GM12873 (cell line): Measurements from ENCODE around the gene POLL.

Experiments used
- CTCF ChIP-seq: IDR thresholded peaks from 2 replicates; pipeline ENCODE4 v1.5.1; 2012; ENCODE audit warnings: low read depth, mild to moderate bottlenecking, moderate library complexity, low read length, control low read depth; ENCODE audit not compliant: insufficient read depth; ENCODE audit errors: missing control alignments

Gene POLL

DNA sequence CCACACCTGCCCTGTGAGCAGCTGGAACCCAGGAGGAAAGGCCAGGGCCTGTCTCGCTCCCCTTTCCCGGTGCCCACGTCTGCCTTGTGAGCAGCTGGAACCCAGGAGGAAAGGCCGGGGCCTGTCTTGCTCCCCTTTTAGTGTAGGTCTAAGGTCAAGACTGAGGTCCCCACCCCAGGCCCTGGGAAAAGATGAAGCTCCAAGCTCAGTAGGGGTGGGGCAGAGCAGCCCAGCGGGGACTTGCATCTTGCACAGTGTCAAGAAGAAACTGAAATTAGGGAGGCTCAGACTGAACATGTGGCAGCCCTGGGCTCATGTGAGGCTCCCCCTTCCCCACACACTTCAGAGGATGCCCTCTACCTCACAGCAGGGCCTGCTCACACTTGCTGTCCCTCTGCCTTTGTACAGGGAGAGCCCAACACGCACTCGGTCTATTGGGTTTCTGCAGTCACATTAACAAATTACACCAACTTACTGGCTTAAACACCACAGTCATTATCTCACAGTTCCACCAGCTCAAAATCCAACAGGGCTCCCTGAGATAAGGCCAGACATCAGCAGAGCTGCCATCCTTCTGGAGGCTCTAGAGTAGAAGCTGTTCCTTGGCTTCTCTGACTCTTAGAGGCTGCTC lies 12.4 kb downstream of the POLL start:
- no peak for TF ChIP-seq CTCF

DNA sequence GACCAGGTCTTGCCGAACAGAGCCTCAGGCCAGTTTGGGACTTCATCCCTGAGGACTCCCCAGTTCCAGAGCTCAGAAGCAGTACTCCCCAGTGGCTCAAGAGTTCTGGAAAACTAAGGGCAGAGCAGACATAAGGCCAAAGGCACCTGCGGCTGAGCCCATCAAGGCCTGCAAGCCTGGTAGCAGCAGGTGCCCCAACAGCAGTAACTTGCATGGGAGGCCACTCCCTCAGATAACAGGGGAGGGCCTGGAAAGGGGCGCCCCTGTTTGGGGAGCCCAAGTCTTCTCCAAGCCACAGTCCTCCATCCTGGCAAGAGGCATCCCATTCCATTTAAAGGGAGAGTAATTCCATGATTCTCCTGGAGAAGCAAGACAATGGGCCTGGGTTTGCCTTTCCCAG lies 13.0 kb downstream of the POLL start:
- TF ChIP-seq CTCF = no peak

DNA sequence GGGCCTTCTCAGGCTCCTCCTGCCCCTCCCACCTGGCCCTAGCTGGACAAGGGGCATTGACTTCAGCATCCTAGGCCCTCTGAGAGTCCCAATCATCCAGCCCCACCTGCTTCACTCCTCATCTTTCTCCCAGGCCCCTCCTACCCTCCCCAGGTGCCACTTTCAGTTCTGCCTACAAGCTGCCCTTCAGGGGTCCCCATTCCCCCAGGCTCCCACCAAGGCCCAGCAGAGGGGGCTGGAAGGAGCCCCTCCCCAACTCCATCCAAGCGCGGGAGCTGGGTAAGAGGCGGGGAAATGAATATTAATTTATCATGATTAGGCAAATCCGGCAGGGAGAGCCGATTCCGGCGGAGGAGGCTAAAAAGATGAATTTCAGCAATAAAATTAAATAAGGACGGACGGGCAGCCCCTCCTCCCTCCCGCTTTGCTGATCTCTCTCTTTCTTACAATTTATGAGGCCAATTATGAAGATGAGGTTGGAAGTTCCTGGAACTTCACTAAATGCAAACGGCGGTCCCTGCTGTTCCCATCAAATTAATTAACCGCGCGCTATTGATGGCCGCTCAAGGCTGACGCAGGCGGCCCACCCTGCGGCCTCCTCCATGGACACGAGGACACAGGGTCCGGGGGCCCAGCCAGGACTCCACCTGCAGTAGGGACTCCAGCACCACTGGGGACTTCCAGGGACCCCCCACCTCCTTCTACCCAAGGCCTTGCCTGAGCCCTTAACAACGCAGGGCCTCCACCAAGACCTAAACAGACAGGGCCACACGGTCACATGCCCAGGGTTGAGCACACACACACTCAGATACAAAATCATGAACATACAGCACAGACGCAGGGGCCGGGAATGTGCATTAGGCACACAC lies 13.9 kb downstream of the POLL start:
- no peak for TF ChIP-seq CTCF

DNA sequence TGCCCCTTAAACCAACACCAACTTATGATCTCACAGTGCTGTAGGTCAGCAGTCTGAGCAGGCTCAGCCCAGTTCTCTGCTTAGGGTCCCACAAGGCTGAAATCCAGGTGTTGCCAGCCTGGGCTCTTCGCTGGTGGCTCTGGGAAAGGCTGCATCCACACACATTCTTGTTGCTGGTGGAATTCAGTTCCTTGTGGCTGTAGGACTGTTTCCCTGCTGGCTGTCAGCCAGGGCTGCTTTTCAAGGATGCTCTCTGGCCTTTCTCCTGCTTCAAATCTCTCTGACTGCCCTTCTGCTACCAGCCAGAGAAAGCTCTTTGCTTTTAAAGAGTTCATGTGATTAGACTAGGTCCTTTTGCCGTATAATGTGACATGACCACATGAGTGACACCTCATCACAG lies 15.3 kb downstream of the POLL start:
- no peak for TF ChIP-seq CTCF

- no peak for TF ChIP-seq CTCF
Measured at GRCh38 chr10:101572126-101572525, 15.9 kb downstream of the POLL start.

DNA sequence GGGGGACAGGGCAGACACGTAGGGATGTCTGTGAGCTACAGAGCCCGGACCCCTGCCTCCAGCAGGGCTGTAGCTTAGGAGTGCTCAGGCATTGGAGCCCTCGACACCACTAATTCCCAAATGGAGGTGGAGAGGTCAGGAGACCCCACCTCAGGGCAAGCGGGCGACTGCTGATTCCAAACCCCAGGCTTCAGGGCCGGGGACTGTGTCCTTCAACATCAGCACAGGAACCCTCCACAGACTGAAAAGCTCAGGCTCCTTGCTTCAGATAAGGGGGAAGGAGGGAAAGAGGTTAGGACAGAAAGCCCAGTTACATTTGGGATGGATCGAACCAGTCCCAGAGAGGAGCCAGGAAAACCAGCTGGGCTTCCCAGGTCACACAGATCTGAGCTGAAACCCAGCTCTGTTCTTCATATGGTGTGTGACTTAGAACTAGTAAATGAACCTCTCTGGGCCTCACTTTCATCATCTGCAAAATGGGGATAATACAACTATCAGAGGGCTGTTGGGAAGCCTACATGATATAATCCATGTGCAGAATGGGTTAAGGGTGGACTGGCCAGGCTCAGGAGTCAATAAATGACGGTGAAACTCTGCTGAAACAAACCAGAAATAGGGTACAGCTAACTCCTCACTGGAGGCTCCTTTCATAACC lies 16.7 kb downstream of the POLL start:
- no peak for TF ChIP-seq CTCF
